GM23338 (cell line): Measurements from ENCODE around the gene SRXN1. TPM values are rescaled to one million over a fixed set of nuclear protein-coding genes. Genes with fewer than 3 reads are reported as not detected.

ENCODE experiments used
- ATAC-seq: fragments of 200-7000 bp; cut with Tn5 transposase; 3 replicates; pipeline ENCODE4 v1.9.1; 2020
- DNase-seq: peaks from one replicate; pipeline ENCODE4 v3.0.0-alpha.2; 2015; ENCODE audit warnings: low spot score
- H2AFZ ChIP-seq: fragments of 200-600 bp; sonication (generic); 2 replicates; pipeline ENCODE4 v1.8.0; 2016; ENCODE audit warnings: antibody characterized with exemption, mild to moderate bottlenecking, moderate library complexity
- H3F3A ChIP-seq: fragments of 200-600 bp; sonication (generic); replicated peaks from 2 replicates; pipeline ENCODE4 v1.8.0; 2017; ENCODE audit warnings: antibody characterized with exemption, mixed run types, low read depth
- H3K27ac ChIP-seq: fragments of 200-600 bp; sonication (generic); 2 replicates; pipeline ENCODE4 v1.6.1; 2016; ENCODE audit warnings: low read depth
- H3K27me3 ChIP-seq: fragments of 200-600 bp; sonication (generic); 2 replicates; pipeline ENCODE4 v1.8.0; 2016; ENCODE audit warnings: mild to moderate bottlenecking, mixed run types, moderate library complexity; ENCODE audit not compliant: insufficient read depth
- H3K36me3 ChIP-seq: fragments of 200-600 bp; sonication (generic); 2 replicates; pipeline ENCODE4 v1.8.0; 2016; ENCODE audit warnings: mild to moderate bottlenecking; ENCODE audit not compliant: insufficient read depth
- H3K4me1 ChIP-seq: fragments of 200-600 bp; sonication (generic); 2 replicates; pipeline ENCODE4 v1.8.0; 2016; ENCODE audit warnings: mild to moderate bottlenecking, moderate library complexity; ENCODE audit not compliant: insufficient read depth
- H3K4me2 ChIP-seq: fragments of 200-600 bp; sonication (generic); 2 replicates; pipeline ENCODE4 v1.7.1; 2017; ENCODE audit warnings: mixed run types
- H3K4me3 ChIP-seq: fragments of 200-600 bp; sonication (generic); 2 replicates; pipeline ENCODE4 v1.6.1; 2016; ENCODE audit warnings: mixed run types
- H3K79me2 ChIP-seq: fragments of 200-600 bp; sonication (generic); replicated peaks from 2 replicates; pipeline ENCODE4 v1.8.0; 2017; ENCODE audit warnings: mild to moderate bottlenecking; ENCODE audit not compliant: insufficient read depth
- H3K9me2 ChIP-seq: fragments of 200-600 bp; sonication (generic); 2 replicates; pipeline ENCODE4 v1.8.0; 2017; ENCODE audit not compliant: insufficient read depth
- H4K20me1 ChIP-seq: fragments of 200-600 bp; sonication (generic); replicated peaks from 2 replicates; pipeline ENCODE4 v1.8.0; 2017; ENCODE audit warnings: mild to moderate bottlenecking; ENCODE audit not compliant: insufficient read depth
- H3K27ac Mint-ChIP-seq: 2 replicates; pipeline ENCODE4 v1.8.0; 2020; ENCODE audit warnings: inconsistent platforms, mild to moderate bottlenecking, moderate library complexity, mixed read lengths
- H3K27me3 Mint-ChIP-seq: 3 replicates; pipeline ENCODE4 v1.8.0; 2022; ENCODE audit warnings: low read depth, mild to moderate bottlenecking, moderate library complexity, mixed read lengths, inconsistent platforms; ENCODE audit not compliant: insufficient read depth, poor library complexity
- H3K36me3 Mint-ChIP-seq: 3 replicates; pipeline ENCODE4 v1.8.0; 2021; ENCODE audit warnings: low read depth, mild to moderate bottlenecking, inconsistent platforms, moderate library complexity, mixed read lengths
- H3K4me1 Mint-ChIP-seq: 3 replicates; pipeline ENCODE4 v1.8.0; 2020; ENCODE audit warnings: mild to moderate bottlenecking, inconsistent platforms, mixed read lengths
- H3K4me3 Mint-ChIP-seq: 3 replicates; pipeline ENCODE4 v1.8.0; 2021; ENCODE audit warnings: moderate library complexity, mild to moderate bottlenecking, inconsistent platforms, mixed read lengths
- H3K9me3 Mint-ChIP-seq: 3 replicates; pipeline ENCODE4 v1.8.0; 2020; ENCODE audit warnings: moderate library complexity, mild to moderate bottlenecking, inconsistent platforms, mixed read lengths
- CREB1 ChIP-seq: fragments of 250-450 bp; sonication (Bioruptor Pico); IDR thresholded peaks from 2 replicates; pipeline ENCODE4 v1.5.0; 2020; ENCODE audit warnings: low read depth, mild to moderate bottlenecking, moderate library complexity
- EZH2 ChIP-seq: fragments of 200-600 bp; sonication (generic); IDR thresholded peaks from one replicate; pipeline ENCODE4 v1.8.0; 2017; ENCODE audit warnings: antibody characterized with exemption, mild to moderate bottlenecking, low read depth; ENCODE audit not compliant: unreplicated experiment
- POLR2AphosphoS5 ChIP-seq: IDR thresholded peaks from 2 replicates; pipeline ENCODE4 v1.6.1; 2016; ENCODE audit warnings: antibody characterized with exemption, low read depth
- polyA plus RNA-seq: library from polyadenylated mRNA; unstranded; fragments of >200 nt; fragmentation: Nextera tagmentation; extraction: Ambion mirVana; gene quantifications from 2 replicates; pipeline ENCODE4 v1.2.1, GENCODE V29; 2016
- total RNA-seq: library from RNA; depleted of rRNA; stranded (reverse); fragments of >200 nt; shearing (Covaris generic); gene quantifications from 2 replicates; pipeline ENCODE4 v1.2.3, GENCODE V29; 2014
- TF ChIP-seq, protein P1 (sequence below): IDR thresholded peaks from one replicate; pipeline ENCODE4 v1.6.1; 2018; ENCODE audit warnings: antibody characterized with exemption; ENCODE audit not compliant: unreplicated experiment
- TF ChIP-seq, protein P2 (sequence below), 2 experiments: fragments of 200-600 bp in 1 of 2; sonication (generic) in 1 of 2; conservative IDR thresholded peaks; 2 replicates each; pipeline versions ENCODE4 v1.5.1 to v1.6.1; 2016 to 2017; ENCODE audit warnings: antibody characterized with exemption in 2 of 2, low read depth in 2 of 2, mild to moderate bottlenecking in 2 of 2, moderate library complexity in 1 of 2

Gene SRXN1
- total and polyA plus RNA-seq, 2 experiments from 2014 or later = 8.4 to 26.6 TPM

DNA sequence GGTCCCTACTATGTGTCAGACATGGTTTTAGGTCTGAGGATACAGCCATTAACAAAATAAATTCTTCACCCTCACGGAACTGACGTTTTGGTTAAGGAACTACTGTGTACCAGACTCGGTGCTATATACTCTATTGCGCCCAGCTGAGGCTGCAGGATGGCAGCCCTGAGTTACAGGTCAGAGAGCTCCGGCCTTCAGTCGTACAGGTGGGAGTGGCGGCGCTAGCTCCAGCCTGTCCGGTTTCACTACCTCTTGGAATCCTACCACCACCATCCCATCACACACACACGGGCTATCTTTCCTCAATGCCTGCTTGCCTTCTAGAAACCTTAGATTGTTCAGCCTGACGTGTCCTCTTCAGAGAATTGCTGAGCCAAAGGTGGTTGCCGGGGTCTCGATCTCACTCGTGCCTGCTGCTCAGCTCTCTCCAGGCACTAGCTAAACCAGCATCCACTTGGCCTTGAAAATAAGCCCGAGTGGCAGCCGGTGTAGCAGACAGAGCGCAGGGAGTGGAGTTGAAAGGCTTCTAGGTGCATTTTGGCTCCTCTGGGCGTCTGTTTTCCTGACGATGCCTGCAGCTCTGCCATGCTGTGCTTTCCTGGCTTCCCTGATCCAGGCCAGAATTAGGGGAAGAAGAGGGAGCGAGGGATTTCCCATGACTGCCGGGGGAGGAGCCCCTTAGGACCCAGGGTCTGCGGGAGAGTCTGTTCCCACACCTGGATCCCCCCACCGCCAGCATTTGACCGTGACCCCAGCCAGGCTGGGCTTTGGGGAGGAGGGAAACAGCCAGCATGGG lies 41.8 kb downstream of the SRXN1 start (continued):
- TF ChIP-seq, protein P1, sequence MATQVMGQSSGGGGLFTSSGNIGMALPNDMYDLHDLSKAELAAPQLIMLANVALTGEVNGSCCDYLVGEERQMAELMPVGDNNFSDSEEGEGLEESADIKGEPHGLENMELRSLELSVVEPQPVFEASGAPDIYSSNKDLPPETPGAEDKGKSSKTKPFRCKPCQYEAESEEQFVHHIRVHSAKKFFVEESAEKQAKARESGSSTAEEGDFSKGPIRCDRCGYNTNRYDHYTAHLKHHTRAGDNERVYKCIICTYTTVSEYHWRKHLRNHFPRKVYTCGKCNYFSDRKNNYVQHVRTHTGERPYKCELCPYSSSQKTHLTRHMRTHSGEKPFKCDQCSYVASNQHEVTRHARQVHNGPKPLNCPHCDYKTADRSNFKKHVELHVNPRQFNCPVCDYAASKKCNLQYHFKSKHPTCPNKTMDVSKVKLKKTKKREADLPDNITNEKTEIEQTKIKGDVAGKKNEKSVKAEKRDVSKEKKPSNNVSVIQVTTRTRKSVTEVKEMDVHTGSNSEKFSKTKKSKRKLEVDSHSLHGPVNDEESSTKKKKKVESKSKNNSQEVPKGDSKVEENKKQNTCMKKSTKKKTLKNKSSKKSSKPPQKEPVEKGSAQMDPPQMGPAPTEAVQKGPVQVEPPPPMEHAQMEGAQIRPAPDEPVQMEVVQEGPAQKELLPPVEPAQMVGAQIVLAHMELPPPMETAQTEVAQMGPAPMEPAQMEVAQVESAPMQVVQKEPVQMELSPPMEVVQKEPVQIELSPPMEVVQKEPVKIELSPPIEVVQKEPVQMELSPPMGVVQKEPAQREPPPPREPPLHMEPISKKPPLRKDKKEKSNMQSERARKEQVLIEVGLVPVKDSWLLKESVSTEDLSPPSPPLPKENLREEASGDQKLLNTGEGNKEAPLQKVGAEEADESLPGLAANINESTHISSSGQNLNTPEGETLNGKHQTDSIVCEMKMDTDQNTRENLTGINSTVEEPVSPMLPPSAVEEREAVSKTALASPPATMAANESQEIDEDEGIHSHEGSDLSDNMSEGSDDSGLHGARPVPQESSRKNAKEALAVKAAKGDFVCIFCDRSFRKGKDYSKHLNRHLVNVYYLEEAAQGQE = no peak
- TF ChIP-seq, protein P2, sequence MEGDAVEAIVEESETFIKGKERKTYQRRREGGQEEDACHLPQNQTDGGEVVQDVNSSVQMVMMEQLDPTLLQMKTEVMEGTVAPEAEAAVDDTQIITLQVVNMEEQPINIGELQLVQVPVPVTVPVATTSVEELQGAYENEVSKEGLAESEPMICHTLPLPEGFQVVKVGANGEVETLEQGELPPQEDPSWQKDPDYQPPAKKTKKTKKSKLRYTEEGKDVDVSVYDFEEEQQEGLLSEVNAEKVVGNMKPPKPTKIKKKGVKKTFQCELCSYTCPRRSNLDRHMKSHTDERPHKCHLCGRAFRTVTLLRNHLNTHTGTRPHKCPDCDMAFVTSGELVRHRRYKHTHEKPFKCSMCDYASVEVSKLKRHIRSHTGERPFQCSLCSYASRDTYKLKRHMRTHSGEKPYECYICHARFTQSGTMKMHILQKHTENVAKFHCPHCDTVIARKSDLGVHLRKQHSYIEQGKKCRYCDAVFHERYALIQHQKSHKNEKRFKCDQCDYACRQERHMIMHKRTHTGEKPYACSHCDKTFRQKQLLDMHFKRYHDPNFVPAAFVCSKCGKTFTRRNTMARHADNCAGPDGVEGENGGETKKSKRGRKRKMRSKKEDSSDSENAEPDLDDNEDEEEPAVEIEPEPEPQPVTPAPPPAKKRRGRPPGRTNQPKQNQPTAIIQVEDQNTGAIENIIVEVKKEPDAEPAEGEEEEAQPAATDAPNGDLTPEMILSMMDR (conservative IDR thresholded peaks at IDR 0.05; ENCODE audit: low read depth in 2 of 2) = no peak
- no peak for TF ChIP-seq CREB1 (CRISPR knock-in tag)

GRCh38 chr20:610130-611046 lies 42.6 kb downstream of the SRXN1 start, which contains the start of gene TCF15:
Gene TCF15, minus strand, starts transcription at chr20:610309. Its CDS starts 72 bp downstream, at chr20:610237.
- TF ChIP-seq, protein P2 (conservative IDR thresholded peaks at IDR 0.05; ENCODE audit: low read depth in 2 of 2) = no peak
- peak; percentile 59 for TF ChIP-seq POLR2AphosphoS5
- peak; percentile 40 for TF ChIP-seq EZH2
- H3K9me2 ChIP-seq = no peaks in the 10 kb centered on the region
- peaks cover 33% of the 10 kb centered on the region for H3K27me3 ChIP-seq
- no peaks in the 10 kb centered on the region; the same call in none of the 2 replicates for H4K20me1 ChIP-seq
- peaks cover 33% of the 10 kb centered on the region for H3K4me1 Mint-ChIP-seq
- peak within 1 kb of the TSS; percentile 92 for H3K4me2 ChIP-seq
- H3K9me3 Mint-ChIP-seq = no peaks in the 10 kb centered on the region
- H3K4me3 ChIP-seq = peak within 1 kb of the TSS; percentile 65
- H3K79me2 ChIP-seq = no peaks in the 10 kb centered on the region
- H3K36me3 ChIP-seq = no peaks in the 10 kb centered on the region
- DNase-seq = peak; percentile 85
- ATAC-seq = peak; percentile 88
- H3K4me3 Mint-ChIP-seq = peak within 1 kb of the TSS; percentile 71
- no peaks in the 10 kb centered on the region for H3K36me3 Mint-ChIP-seq
- no peak within 1 kb of the TSS for H3K27ac ChIP-seq
- H3F3A ChIP-seq = peaks cover 9% of the 10 kb centered on the region
- peaks cover 15% of the 10 kb centered on the region for H3K4me1 ChIP-seq
- peak within 1 kb of the TSS; percentile 98 for H2AFZ ChIP-seq
- peaks cover 21% of the 10 kb centered on the region for H3K27me3 Mint-ChIP-seq
- no peak within 1 kb of the TSS for H3K27ac Mint-ChIP-seq
